Measurements from ENCODE around the gene TINAGL1. TPM values are rescaled to one million over a fixed set of nuclear protein-coding genes. Genes with fewer than 3 reads are reported as not detected.

The TINAGL1 gene
- total RNA-seq, 1 donor = not detected

DNA sequence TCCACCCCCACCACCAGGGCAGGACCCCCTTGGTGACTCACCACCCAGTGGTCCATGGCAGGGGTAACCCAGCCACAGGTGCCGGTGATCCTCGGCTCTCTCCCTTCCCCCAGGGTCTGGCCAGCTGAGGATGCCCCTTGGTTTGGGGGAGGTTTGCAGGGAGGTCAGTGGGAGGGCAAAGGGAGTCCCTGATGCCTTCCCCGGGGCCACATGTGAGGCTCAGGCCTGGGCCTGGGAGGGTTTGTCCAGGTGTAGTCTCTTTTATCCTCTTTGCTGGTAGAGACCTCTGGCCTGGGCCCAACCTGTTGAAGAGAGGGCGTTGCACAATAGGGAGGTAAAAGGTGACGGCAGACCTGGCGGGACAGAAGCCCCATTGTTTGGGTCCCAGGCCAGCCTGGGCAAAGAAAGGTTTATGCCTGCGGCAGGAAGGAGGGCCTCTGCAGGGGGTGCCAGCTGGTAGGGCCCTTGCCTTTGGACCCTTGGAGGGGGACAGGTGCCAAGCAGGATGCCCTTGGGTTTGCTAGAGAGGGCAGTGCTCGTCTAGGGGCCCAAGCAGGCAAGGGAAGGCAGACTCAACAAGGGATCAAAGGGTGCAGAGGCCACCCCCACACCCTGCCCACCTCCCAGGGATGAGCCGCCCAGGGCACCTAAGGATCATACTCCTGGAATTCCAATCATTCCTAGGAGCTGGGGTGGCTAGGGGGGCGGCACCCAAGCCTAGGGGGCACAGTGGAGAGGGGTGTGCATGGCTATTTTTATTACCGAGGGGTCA, 760 bp upstream of the TINAGL1 start:
- no peaks in the 10 kb centered on the region for H3K9me3 ChIP-seq (ENCODE audit: low read depth, low read length)
- H3K4me3 ChIP-seq (ENCODE audit: low read length) = no peak overlapping the region
- no peaks in the 10 kb centered on the region for H3K27me3 ChIP-seq (ENCODE audit: insufficient read depth, low read length)
- peaks cover 5% of the 10 kb centered on the region for H3K4me1 ChIP-seq (ENCODE audit: insufficient read depth, low read length)

DNA sequence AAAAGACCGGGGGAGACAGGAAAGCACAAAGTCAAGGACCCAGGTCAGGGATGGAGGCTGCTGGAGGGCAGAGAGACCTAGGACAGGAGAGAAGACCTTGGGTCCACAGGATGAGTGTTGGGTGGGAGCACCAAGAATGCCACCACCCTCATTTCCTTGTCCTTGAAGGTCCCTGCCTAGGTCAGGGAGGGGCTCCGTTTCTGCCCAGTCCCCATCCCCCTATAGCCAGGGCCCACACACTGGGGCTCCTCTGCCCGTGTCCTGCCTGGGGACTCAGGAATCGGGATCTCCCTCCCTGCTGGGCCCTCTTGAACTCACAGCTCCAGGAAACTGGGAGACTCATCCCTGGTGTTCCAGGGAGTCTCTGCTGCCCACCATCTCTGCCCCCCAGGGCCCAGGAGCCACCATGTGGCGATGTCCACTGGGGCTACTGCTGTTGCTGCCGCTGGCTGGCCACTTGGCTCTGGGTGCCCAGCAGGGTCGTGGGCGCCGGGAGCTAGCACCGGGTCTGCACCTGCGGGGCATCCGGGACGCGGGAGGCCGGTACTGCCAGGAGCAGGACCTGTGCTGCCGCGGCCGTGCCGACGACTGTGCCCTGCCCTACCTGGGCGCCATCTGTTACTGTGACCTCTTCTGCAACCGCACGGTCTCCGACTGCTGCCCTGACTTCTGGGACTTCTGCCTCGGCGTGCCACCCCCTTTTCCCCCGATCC, 584 bp downstream of the TINAGL1 start:
- H3K4me3 ChIP-seq (ENCODE audit: low read length) = no peak overlapping the region
- H3K9me3 ChIP-seq (ENCODE audit: low read depth, low read length) = no peaks in the 10 kb centered on the region
- peaks cover 5% of the 10 kb centered on the region for H3K4me1 ChIP-seq (ENCODE audit: insufficient read depth, low read length)
- H3K27me3 ChIP-seq (ENCODE audit: insufficient read depth, low read length) = no peaks in the 10 kb centered on the region

DNA sequence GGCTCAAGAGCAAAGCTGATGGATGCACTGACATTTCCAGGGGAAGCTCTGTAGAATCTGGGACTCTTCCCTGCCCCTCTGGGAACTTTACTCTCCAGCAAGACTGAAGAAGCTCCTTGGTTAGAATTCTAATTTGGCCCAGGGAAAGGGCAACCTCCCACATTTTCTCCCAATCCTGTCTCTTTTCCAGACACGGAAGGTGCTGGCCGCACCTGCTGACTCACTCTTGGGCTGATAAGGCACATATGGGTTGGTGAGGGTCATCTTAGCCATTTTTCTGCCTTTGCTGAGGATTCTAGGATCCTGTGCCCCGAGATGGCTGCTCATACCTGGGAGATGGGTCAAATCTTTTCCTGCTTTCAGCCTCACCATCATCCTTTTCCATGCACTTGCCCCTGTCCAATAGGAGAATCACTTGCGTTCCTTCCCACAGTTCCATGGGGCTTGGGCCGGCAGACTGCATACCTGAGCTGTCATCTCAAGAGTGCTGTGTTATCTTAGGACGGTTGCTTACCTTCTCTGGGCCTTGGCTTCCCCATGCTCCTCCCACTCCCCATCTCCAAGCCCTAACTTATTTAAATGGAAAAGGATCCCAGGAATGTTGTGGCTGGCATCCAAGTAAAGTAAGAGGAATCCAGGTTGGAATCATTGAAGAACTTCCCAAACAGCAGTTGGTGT, 1.3 kb downstream of the TINAGL1 start:
- no peak overlapping the region for H3K4me3 ChIP-seq (ENCODE audit: low read length)
- no peaks in the 10 kb centered on the region for H3K9me3 ChIP-seq (ENCODE audit: low read depth, low read length)
- peaks cover 5% of the 10 kb centered on the region for H3K4me1 ChIP-seq (ENCODE audit: insufficient read depth, low read length)
- H3K27me3 ChIP-seq (ENCODE audit: insufficient read depth, low read length) = no peaks in the 10 kb centered on the region

DNA sequence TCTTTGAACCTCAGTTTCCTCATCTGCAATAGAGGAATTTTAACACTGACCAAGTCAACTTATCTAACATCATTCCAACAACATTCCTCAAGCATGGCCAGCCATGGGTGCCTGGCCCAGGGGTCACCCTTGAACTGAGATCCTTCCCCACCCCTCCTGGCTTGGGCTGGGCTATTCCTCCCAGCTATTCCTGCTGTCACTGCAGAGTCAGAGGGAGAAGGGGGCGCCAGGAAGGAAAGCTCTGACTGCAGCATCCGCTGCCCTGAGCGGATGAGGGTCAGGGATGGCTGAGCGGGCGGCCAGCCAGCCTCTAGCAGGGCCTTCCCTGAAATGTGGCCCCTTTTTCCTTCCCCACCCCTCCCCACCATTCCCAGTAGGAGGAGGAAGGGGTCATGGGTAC, 3.1 kb downstream of the TINAGL1 start:
- Histone ChIP-seq H3K4me1 (ENCODE audit: insufficient read depth, low read length) (peaks cover 5% of the 10 kb centered on the region), H3K9me3 (ENCODE audit: low read depth, low read length) (no peaks in the 10 kb centered on the region), H3K4me3 (ENCODE audit: low read length) (no peak overlapping the region), H3K27me3 (ENCODE audit: insufficient read depth, low read length) (no peaks in the 10 kb centered on the region)

DNA sequence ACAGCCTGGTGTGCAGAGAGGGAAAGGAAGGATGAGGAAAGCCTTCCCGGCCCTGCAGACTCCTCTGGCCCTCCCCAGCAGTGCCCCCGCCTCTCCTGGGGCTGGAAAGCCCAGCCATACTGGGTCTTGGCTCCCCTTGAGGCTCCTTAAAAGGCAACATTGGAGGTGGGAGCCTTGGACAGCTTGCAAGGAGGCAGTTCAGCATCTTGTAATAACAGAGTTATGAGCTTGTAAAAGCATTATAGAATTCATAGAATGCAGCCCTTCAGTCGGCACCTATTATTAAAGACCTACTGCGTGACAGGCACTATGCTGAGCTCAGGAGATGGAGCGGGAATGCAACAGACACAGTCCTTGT, 4.2 kb downstream of the TINAGL1 start:
- Histone ChIP-seq H3K4me1 (ENCODE audit: insufficient read depth, low read length) (peaks cover 5% of the 10 kb centered on the region), H3K4me3 (ENCODE audit: low read length) (no peak overlapping the region), H3K9me3 (ENCODE audit: low read depth, low read length) (no peaks in the 10 kb centered on the region), H3K27me3 (ENCODE audit: insufficient read depth, low read length) (no peaks in the 10 kb centered on the region)

DNA sequence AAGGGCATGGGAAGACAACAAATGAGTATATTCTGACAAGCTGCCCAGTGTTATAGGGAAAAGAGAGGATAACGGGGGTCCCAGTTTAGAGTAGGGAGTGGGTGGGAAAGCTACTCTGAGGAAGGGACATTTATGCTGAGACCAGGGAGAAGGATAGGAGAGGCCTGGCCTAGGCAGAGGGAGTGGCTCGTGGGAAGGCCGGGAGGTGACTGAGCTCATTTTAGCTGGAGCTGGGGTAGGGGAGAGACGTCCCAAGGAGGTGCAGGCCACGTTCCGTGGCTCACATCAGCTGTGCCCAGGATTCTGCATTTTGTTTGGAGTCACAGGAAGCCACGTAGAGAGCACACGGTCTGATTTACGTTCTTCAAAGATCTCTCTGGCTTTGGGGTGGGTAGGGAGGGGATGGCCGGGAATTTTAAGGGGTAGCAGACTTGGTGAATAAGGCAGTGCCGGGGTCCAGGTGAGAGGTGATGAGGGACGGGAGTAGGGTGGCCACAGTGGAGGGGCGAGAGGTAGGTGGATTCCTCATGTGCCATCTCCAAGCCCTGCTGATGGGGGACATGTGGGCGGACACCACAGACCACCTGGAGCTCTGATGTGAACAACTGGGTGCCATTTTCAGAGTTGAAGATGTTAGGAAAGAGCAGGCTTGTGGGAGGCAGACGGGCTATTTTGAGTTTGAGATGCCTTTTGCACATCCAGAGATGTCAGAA, 4.7 kb downstream of the TINAGL1 start:
- H3K4me3 ChIP-seq (ENCODE audit: low read length) = no peak overlapping the region
- no peaks in the 10 kb centered on the region for H3K27me3 ChIP-seq (ENCODE audit: insufficient read depth, low read length)
- H3K9me3 ChIP-seq (ENCODE audit: low read depth, low read length) = no peaks in the 10 kb centered on the region
- peaks cover 4% of the 10 kb centered on the region for H3K4me1 ChIP-seq (ENCODE audit: insufficient read depth, low read length)

DNA sequence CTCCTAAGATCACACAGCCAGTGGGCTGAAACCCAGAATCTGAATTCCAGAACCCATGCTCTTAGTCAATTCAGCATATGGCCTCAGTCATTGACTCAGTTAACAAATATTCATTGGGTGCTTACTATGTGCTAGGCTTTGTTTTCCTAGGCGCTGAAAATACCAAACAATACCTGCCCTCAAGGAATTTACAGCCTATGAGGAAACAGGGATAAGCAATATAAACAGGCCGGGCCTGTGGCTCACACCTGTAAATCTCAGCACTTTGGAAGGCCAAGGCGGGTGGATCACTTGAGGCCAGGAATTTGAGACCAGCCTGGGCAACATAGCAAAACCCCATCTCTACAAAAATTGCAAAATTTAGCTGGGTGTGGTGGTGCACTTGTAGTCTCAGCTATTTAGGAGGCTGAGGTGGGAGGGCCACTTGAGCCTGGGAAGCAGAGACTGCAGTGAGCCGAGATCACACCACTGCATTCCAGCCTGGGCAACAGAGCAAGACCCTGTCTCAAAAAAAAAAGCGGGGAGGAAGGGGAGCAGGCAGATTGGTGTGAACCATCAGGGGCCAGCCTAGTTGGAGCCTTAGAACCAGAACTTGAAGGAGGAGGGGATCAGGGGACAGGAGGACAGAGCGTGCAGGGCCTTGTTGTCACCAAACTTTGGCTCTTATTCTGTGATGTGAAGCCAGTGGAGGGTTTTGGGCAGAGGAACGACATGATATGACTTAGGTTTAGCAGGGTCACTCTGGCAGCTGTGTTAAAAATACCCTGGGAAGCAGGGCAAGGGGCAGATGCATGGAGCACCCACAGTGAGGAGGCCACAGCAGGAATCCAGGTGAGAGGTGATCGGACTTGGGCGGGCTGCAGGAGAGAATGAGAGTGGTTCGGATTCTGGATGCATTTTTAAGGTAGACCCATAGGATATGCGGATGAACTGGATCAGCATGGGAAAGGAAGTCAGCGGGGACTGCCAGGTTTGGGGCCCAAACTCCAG, 5.8 kb downstream of the TINAGL1 start:
- no peaks in the 10 kb centered on the region for H3K9me3 ChIP-seq (ENCODE audit: low read depth, low read length)
- no peaks in the 10 kb centered on the region for H3K27me3 ChIP-seq (ENCODE audit: insufficient read depth, low read length)
- no peak overlapping the region for H3K4me3 ChIP-seq (ENCODE audit: low read length)
- H3K4me1 ChIP-seq (ENCODE audit: insufficient read depth, low read length) = no peaks in the 10 kb centered on the region

DNA sequence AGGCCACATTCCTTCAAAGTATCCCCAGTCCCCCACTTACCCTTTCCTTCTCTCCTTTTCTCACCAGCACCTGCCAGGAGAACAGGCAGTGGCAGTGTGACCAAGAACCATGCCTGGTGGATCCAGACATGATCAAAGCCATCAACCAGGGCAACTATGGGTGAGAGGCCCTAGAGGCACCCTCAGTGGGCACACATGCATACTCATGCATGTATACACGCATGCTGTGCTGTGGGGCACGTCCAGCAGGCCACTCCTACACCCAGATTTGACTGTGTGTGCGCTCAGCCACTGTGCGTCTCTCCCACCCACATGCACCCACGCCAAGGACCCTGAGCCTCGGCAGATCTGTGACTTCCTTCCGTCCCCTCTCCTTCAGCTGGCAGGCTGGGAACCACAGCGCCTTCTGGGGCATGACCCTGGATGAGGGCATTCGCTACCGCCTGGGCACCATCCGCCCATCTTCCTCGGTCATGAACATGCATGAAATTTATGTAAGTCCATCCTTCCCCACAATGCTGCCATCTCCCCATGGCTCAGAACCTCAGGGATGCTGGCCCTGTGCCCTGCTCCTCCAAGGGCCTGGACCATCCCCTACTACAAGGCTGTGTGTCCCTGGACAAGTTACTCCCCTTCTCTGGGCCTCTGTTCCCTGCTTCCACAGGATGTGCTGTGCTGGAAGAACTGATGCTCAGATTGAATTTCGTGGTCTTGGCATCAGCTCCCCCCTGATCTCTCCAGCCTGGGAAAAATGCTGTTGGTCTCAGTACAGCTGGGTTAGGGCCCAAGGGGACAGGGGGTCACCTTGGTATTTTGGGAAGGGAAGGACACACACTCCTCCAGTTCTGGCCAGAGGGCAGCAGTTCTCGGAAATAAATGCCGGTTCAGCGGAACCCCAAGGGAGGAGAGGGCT, 7.0 kb downstream of the TINAGL1 start:
- H3K27me3 ChIP-seq (ENCODE audit: insufficient read depth, low read length) = peaks cover 5% of the 10 kb centered on the region
- H3K4me3 ChIP-seq (ENCODE audit: low read length) = no peak overlapping the region
- H3K9me3 ChIP-seq (ENCODE audit: low read depth, low read length) = no peaks in the 10 kb centered on the region
- H3K4me1 ChIP-seq (ENCODE audit: insufficient read depth, low read length) = no peaks in the 10 kb centered on the region

DNA sequence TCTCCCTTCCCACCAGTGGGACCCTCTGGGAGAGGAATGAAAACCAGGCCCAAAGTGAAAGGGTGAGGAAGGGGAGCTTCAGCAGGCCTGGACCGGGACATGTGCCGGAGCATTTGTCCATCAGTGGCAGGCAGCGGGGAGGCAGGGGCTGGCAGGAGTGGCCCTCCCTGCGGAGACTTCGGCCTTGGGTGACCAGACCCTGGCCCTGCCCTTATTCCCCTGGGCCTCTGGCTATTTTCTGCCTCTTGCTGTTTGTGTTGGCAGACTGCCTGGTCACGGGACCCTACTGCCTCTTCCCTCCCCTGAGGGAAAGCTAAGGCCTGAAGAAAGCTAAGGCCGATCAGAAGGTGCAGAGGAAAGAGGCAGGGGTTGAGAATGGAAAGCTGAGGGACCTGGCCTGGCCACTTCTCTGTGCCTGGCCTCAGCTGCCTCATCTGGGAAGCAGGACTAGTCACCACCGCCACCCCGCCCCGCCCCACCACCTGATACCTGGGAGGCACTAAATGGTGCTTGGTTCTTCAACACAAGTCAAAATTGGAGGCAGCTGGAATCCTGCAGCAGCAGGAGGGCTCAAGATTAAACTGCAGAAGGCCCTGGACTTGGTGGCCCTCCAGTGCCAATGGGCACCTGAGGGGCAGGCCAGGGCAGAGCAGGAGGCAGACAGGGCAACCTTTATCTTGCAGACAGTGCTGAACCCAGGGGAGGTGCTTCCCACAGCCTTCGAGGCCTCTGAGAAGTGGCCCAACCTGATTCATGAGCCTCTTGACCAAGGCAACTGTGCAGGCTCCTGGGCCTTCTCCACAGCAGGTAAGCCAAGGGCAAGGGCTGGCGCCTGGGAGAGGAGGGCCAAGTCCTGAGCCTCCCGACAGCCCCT, 7.9 kb downstream of the TINAGL1 start:
- Histone ChIP-seq H3K4me3 (ENCODE audit: low read length) (no peak overlapping the region), H3K27me3 (ENCODE audit: insufficient read depth, low read length) (peaks cover 5% of the 10 kb centered on the region), H3K4me1 (ENCODE audit: insufficient read depth, low read length) (no peaks in the 10 kb centered on the region), H3K9me3 (ENCODE audit: low read depth, low read length) (no peaks in the 10 kb centered on the region)

DNA sequence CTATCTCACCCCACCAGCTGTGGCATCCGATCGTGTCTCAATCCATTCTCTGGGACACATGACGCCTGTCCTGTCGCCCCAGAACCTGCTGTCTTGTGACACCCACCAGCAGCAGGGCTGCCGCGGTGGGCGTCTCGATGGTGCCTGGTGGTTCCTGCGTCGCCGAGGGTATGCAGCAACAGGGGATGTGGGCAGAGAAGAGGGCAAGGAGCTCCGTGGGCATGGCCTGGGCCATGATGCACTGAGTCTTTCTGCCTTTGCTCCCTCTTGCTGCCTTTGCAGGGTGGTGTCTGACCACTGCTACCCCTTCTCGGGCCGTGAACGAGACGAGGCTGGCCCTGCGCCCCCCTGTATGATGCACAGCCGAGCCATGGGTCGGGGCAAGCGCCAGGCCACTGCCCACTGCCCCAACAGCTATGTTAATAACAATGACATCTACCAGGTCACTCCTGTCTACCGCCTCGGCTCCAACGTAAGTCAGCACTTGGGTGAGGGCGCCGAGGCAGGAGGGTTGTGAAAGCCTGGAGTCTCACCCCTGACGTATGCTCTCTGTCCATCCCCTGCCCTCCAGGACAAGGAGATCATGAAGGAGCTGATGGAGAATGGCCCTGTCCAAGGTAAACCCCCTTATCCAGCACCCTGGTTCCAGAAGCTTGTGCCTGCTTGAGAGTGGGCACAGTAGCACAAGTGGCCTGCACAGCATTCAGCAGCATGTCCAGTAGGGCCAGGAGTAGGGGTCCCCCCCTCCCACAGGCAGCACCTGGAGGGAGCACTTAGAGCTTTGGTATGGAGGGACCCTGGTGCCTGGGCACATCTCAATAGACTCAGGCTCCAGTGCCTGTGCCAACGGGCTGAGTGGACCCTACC, 8.8 kb downstream of the TINAGL1 start:
- H3K27me3 ChIP-seq (ENCODE audit: insufficient read depth, low read length) = peaks cover 7% of the 10 kb centered on the region
- no peaks in the 10 kb centered on the region for H3K4me1 ChIP-seq (ENCODE audit: insufficient read depth, low read length)
- no peak overlapping the region for H3K4me3 ChIP-seq (ENCODE audit: low read length)
- no peaks in the 10 kb centered on the region for H3K9me3 ChIP-seq (ENCODE audit: low read depth, low read length)

DNA sequence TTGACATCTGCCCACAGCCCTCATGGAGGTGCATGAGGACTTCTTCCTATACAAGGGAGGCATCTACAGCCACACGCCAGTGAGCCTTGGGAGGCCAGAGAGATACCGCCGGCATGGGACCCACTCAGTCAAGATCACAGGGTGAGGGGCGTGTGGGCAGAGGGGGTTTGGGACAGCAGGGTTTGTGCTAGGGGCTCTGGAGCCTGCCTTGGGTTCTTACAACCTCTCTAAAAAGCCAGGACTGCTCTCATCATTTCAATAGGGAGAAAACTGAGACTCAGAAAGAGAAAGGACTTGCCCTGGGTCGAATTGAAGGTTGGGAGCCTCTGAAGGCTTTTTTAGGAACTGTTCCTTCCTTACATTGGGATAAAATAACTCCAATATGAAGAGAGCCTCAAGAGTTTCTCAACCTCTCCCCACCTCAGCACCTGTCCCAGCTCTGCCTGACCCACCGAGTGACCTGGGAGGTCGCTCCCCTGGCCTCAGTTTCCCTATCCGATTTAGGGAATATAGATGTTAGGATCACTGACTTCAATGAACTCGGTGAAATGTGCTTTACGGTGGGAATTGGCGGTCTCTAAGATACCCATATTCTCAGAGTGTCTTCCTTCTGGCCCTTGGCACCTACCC, 9.5 kb downstream of the TINAGL1 start:
- peaks cover 7% of the 10 kb centered on the region for H3K27me3 ChIP-seq (ENCODE audit: insufficient read depth, low read length)
- H3K4me3 ChIP-seq (ENCODE audit: low read length) = no peak overlapping the region
- H3K9me3 ChIP-seq (ENCODE audit: low read depth, low read length) = no peaks in the 10 kb centered on the region
- no peaks in the 10 kb centered on the region for H3K4me1 ChIP-seq (ENCODE audit: insufficient read depth, low read length)

Measured in mononuclear cell (primary cell).